ENCODE measurements around the gene CYP11A1.

Gene CYP11A1

DNA sequence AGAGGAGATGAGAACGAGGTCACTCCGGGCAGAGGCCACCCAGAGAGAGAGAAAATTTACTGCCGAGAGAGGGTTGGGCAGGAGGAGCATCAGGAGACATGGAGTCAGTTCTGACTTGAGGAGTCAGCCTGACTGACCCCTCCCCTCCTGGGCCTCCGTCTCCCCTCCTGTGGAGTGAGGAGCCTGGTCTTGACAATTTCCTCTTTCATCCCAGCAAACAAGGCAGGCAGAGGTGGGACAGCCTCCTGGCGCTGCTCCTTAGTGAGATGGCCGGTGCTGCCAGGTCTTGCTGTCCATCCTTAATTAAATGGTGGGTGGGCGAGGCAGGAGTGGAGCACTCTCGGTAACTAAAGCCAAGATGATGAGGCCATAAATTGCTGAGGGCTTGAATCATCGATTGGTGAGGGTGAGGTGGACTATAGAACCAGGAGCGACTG, 60.6 kb downstream of the CYP11A1 start:
- in situ Hi-C loops (cut with MboI; ENCODE audit: low sequenced_read_pairs), result no loop called here

DNA sequence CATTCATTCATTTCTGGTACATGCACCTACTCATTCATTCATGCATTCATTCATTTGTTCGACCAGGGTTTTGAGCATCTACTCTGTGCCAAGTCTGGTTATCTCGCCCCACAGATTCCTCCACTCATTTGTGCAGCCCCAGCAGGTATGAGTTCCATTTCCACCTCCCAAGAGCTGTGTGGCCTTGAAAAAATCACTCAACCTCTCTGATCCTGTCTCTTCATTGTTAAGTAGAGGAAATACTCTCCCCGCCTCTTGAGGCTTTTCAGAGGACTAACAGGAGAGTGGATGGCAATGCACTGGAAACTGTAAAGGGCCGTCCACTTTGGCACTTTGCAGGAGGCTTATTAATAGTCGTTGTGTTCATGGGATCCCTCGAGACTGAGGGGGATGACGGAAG, 61.8 kb downstream of the CYP11A1 start:
- in situ Hi-C loops (cut with MboI; ENCODE audit: low sequenced_read_pairs), result no loop called here

DNA sequence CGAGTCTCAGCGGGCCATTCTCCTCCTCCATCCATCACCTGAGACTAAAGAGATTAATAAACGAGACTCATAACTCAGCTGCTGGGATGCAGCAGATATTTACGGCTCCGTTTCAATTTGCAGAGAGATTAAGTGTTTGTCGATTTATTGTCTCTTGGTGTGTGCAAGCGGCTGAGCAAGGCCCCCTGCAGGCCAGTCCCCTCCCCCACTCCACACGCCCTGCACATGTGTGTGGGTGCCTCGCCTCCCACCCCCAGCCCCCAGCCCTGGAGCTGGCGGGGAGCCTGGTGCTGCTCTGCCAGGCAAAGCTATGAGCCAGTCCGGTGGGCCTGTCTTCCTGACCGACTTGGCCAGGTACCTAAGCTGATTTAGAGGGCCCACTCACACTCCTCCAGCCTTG, 63.0 kb downstream of the CYP11A1 start:
- in situ Hi-C loops (cut with MboI; ENCODE audit: low sequenced_read_pairs), result no loop called here

DNA sequence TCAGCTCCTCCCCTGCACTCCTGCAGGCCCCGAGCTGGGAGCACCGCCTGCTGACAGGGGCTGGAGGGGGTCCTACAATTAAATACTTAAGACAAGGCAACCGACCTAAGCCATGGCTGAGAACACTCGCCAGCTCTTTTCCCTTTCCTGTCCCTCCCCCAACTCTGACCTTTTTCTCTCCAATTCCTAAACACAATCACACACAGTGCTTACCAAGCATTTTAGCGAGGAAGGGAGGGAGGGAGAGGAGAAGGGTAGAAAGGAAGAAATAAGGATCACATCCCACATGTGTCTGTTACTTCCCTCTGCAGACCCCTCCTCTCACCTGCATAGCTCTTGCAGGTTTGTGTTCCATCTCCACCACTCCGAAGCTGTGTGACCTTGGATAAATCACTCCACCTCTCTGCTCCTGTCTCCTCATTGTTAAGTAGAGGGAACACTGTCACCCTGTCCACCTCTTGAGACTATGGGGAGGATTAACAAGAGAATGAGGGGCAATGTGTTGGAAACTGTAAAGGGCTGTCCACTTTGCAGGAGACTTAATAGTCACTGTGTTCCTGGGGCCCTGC, 63.6 kb downstream of the CYP11A1 start:
- in situ Hi-C loops (cut with MboI; ENCODE audit: low sequenced_read_pairs), result no loop called here

DNA sequence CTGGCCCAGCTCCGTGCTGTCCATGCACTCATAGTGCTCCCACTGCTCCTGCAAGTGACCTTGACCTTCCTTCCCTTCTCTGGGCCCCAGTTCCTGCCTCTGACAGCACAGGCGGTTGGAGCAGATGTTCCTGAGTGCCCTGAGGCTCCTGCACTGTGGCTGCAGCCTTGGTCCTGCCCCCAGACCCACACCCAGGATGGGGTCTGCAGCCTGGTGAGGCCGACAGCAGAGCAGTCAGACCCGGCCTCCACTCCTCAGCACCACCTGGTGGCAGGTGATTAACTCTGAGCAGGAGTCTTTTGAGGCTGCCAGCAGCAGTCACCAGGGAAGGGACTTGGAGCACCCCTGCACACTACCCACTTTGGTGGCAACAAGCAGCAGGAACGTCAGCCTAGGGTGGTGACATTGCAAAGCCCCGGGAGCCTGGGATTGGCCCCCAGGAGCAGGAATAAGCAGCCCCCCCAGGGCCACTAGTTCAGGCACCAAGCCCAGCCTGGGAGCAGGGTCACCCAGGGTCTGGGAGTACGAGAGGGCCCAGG, 64.6 kb downstream of the CYP11A1 start:
- in situ Hi-C loops (cut with MboI; ENCODE audit: low sequenced_read_pairs), result no loop called here

DNA sequence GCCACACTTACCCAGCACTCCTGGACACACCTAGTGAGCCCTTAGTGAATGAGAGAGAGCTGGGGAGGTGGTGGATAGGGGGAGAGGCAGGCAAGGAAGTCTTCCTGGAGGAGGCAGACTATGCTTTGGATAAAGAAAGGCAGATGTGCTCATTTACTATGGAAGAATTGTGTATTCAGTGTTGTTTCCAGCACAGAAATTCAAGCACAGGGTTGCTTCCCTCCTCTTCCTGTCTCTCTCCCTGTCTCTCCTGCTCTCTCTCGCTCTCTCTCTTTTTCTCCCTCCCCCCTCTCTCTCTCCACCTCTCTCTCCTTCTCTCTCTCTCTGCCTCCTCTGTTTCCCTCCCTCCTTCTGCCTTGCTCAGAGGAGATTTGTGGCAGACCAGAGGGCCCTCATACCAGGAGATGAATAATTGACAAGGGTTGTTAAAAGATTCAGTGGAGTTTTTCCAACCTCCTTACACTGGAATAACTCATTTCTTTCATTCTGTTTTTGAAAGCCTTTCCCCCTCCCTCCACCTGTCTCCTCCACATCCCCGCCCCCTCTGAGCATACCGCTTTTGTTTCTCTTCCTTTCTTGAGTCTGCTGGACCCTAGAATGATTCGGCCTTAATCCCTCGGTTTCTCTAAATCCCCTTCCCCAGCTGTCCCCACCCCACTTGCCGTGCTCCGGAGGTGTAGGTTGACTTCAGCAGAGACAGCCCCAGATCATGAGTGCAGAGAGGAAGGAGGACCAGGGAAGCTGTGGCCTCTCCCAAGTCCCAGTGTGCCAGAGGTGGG, 65.7 kb downstream of the CYP11A1 start:
- in situ Hi-C loops (cut with MboI; ENCODE audit: low sequenced_read_pairs), result no loop called here

- in situ Hi-C loops (cut with MboI; ENCODE audit: low sequenced_read_pairs), result no loop called here
Observed at GRCh38 chr15:74300057-74300795, 67.2 kb downstream of the CYP11A1 start.

DNA sequence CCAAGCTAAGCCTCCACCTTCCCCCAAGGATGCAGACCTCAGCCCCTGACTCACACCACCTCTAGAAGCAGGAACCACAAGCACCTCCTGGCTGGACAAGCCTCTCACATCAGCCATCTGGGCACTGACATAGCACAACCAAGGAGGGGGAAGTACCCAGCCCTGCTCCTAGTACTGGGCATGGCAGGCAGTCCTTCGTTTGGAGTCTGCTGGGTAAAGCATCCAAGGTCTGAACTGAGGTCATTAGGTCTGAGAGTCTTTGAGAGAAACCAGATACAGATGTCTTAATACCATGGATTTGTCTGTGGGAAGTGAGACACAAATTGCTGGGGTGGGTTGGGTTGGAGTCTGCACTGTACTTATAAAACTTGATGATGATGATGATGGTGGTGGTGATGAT, 69.6 kb downstream of the CYP11A1 start:
- in situ Hi-C loops (cut with MboI; ENCODE audit: low sequenced_read_pairs), result no loop called here

DNA sequence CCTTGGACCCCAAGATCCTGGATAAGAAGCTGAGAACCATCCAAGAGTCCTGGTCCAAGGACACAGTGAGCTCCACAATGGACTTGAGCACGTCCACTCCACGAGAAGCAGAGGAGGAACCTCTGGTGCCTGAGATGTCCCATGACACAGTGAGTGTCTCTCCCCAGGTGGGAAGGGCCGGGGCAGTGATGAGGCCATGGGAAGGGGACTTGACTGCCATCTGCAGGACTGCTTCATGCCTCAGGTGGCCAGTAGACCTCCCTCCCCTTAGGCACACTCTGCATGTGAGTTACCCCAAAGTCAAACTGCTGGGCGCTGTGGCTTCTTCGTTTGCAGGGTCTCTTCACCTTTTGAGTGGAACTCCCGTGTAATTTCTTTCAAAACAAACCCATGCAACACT, 71.6 kb downstream of the CYP11A1 start:
- in situ Hi-C loops (cut with MboI; ENCODE audit: low sequenced_read_pairs), result no loop called here

- in situ Hi-C loops (cut with MboI; ENCODE audit: low sequenced_read_pairs), result no loop called here
Observed at GRCh38 chr15:74294010-74294409, 73.4 kb downstream of the CYP11A1 start.

- in situ Hi-C loops (cut with MboI; ENCODE audit: low sequenced_read_pairs), result no loop called here
Observed at GRCh38 chr15:74293021-74293810, 74.2 kb downstream of the CYP11A1 start.

DNA sequence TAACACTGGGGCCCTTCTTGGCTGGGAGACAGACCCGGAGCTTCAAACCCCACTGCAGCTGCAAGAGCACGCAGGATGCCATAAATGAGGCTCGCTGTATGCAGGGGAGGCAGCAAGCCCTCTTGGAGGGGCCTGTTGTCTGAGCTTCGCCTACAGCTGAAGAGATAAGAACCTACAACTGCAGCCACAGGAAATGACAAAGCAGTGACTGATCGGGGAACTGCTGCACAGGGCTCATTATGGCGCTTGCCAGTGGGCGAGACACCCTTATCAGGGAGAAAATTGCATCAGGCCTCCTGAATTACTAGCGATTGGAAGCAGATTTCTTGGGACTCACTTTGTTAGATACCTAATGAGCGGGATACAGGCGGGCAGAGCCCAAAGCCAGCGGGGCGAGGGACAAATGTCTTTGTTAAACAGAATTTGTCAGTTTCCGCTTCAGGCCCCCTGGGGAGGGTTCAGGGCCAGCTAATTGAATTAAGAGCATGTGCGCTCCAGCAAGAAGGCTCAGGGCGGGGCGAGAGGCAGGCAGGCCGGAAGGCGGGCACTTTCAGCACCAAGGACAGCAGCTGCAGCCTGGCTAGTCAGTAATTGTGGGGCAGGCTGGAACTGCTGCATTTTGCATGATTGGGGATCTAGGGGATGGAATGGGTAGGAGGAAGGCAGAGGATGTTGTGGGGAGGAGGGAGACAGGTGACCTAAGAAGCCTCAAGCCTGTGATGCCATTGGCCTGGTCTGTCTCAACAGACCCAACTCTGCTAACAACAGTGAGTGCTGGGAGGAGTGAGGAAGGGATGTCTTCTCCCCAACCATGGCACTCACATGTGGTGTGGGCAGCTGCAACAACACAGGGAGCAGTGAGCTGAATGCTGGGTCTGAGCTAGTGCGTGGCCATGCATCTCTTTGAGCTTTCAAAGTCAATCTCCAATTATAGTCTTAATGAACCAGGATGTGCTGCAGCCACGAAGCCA, 76.1 kb downstream of the CYP11A1 start:
- in situ Hi-C loops (cut with MboI; ENCODE audit: low sequenced_read_pairs), result no loop called here

DNA sequence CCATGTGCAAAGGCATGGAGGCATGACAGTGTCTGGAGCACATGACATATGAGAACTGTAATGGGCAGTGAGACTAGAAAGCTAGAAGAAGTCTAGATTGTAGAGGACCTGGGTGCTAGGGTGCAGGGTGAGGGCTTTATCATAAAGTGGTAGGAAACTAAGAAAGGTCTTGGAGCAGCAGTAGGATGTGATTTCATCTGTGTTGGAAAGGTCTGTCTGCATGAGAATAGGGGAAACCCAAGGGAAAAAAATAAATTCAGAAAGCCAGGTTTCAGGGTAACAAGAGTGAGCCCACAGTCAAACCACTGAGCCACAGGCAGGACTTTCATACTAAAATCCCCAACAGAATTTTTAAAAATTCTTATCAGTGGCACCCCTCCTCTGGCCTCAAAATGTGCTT, 76.8 kb downstream of the CYP11A1 start:
- in situ Hi-C loops (cut with MboI; ENCODE audit: low sequenced_read_pairs), result no loop called here

DNA sequence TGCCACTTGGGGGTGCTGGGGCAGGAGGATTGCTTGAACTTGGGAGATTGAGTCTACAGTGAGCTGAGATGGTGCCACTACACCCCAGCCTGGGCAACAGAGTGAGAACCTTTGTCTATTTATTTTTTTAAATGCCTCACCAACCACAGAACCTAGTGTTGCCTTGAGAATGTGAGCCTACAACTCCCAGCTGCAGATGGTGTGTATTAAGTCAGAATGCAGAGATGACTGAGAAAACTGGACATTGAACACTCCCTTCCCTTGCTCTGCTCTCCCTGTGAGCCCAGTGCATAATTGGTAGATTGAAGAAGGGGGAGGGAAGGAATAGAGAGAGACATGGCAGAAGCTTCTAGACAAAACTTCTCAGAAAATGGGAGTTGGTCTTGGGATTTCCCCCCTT, 77.8 kb downstream of the CYP11A1 start:
- in situ Hi-C loops (cut with MboI; ENCODE audit: low sequenced_read_pairs), result no loop called here

All from hTERT RPE-1 (cell line).